ENCODE results near the gene DUSP5. TPM values are rescaled to one million over a fixed set of nuclear protein-coding genes. Genes with fewer than 3 reads are reported as not detected.
"Not testable (repeated sequence)": the region's sequence is repeated elsewhere in the genome, so short reads cannot be mapped to it uniquely, and the experiment has no call there.

DUSP5 gene
- total RNA-seq, 6 donors from 2014 or later: 1.0 to 19.3 (median 10.0) TPM

GRCh38 chr10:110531687-110532086, 34.0 kb downstream of the DUSP5 start:
- TF ChIP-seq EP300 (IDR thresholded peaks at IDR 0.05) (no peak), POLR2AphosphoS5 (IDR thresholded peaks at IDR 0.05) (no peak), POLR2A (IDR thresholded peaks at IDR 0.05) (no peak)
- TF ChIP-seq, protein P1, sequence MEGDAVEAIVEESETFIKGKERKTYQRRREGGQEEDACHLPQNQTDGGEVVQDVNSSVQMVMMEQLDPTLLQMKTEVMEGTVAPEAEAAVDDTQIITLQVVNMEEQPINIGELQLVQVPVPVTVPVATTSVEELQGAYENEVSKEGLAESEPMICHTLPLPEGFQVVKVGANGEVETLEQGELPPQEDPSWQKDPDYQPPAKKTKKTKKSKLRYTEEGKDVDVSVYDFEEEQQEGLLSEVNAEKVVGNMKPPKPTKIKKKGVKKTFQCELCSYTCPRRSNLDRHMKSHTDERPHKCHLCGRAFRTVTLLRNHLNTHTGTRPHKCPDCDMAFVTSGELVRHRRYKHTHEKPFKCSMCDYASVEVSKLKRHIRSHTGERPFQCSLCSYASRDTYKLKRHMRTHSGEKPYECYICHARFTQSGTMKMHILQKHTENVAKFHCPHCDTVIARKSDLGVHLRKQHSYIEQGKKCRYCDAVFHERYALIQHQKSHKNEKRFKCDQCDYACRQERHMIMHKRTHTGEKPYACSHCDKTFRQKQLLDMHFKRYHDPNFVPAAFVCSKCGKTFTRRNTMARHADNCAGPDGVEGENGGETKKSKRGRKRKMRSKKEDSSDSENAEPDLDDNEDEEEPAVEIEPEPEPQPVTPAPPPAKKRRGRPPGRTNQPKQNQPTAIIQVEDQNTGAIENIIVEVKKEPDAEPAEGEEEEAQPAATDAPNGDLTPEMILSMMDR (IDR thresholded peaks at IDR 0.05): no peak
- ATAC-seq (ENCODE audit: low FRiP score in 2 of 2): no peak
- H3K4me1 ChIP-seq: peaks cover 7 to 27% (median 22%) of the 10 kb centered on the region in 4 donors

GRCh38 chr10:110532628-110533027, 34.9 kb downstream of the DUSP5 start:
- WGBS, 2 donors: 56 to 77% methylated on average over 4 of the region's 4 CpGs
- ATAC-seq (ENCODE audit: low FRiP score in 2 of 2); H3K36me3 ChIP-seq: not testable (repeated sequence)

More at GRCh38 chr10:110531687-110532086, 34.0 kb downstream of the DUSP5 start:
- Histone ChIP-seq H3K9me3 (no peaks in the 10 kb centered on the region), H3K36me3 (no peaks in the 10 kb centered on the region), H3K27me3 (no peaks in the 10 kb centered on the region), H3K4me3 (no peak overlapping the region), H3K27ac (no peak overlapping the region)
- no peak for DNase-seq
- WGBS, 2 donors: 86 to 88% methylated on average over 2 of the region's 2 CpGs

GRCh38 chr10:110533149-110533548, 35.4 kb downstream of the DUSP5 start:
- Histone ChIP-seq H3K4me3 (no peak overlapping the region), H3K27ac (no peak overlapping the region), H3K4me1 (peaks cover 7 to 27% (median 22%) of the 10 kb centered on the region in 4 donors), H3K36me3 (no peaks in the 10 kb centered on the region), H3K9me3 (no peaks in the 10 kb centered on the region), H3K27me3 (no peaks in the 10 kb centered on the region)
- no peak for ATAC-seq (ENCODE audit: low FRiP score in 2 of 2)
- TF ChIP-seq EP300 (IDR thresholded peaks at IDR 0.05) (no peak), POLR2A (IDR thresholded peaks at IDR 0.05) (no peak), POLR2AphosphoS5 (IDR thresholded peaks at IDR 0.05) (no peak)
- TF ChIP-seq, protein P1 (IDR thresholded peaks at IDR 0.05): no peak
- no peak for DNase-seq
- whole genome bisulfite sequencing, 2 donors: 32 to 40% methylated on average over 3 of the region's 3 CpGs

More at GRCh38 chr10:110532628-110533027, 34.9 kb downstream of the DUSP5 start:
- not testable (repeated sequence) for H3K4me3 ChIP-seq, H3K27me3 ChIP-seq, H3K27ac ChIP-seq, DNase-seq, H3K9me3 ChIP-seq
- peaks cover 7 to 27% (median 22%) of the 10 kb centered on the region in 4 donors for H3K4me1 ChIP-seq

- no peak overlapping the region for H3K27ac ChIP-seq
- H3K4me3 ChIP-seq: no peak overlapping the region
- peaks cover 7 to 21% (median 17%) of the 10 kb centered on the region in 4 donors for H3K4me1 ChIP-seq
- ATAC-seq (ENCODE audit: low FRiP score in 2 of 2): no peak
- DNase-seq: no peak
- H3K27me3 ChIP-seq: no peaks in the 10 kb centered on the region
- H3K36me3 ChIP-seq: no peaks in the 10 kb centered on the region
- H3K9me3 ChIP-seq: no peaks in the 10 kb centered on the region
- TF ChIP-seq POLR2AphosphoS5 (IDR thresholded peaks at IDR 0.05) (no peak), EP300 (IDR thresholded peaks at IDR 0.05) (no peak)
- WGBS, 2 donors: 85% methylated on average over 2 of the region's 2 CpGs
Observed at GRCh38 chr10:110534571-110534970, 36.9 kb downstream of the DUSP5 start.

DNA sequence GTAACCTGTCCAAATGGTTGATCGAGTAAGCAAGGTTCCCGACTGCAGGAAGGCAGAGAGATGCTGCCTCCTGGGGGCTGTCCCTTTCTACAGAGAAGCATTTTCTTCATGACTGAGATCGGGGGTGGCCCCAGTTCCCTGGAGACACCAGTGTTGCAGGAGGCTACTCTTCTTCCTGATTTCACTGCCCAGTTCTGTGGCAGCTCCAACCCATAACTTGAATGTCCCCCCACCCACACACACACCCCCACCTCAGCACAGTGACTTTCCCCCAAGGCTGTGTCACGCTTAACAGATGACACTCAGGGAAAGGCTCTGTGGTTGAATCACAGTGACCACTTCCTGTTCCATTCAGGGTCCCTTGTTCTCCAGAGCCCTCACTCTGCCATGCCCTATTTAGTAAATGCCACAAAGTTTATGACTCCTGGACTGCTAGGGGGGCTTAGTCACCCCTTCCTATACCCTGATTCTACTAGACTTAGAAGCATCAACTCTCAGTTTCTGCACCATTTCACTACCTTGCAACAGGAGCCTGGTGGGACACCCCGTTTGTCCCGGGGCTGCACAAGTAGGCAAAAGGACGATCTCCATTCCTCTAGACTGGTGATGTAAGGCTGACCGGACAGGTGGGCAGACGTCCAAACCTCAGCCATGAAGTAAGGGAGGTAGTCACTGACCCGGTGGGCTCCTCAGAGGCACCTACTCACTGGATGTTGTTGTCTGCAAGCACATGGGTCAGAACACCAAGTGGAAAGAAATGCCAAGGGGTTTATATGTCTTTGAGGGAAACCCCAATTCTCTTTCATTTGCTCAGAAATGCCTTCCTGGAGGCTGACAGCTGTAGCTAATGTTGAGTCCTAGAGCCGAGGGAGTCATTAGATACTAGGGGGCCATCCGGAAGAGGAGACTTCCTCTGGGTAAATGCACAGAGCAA, 38.5 kb downstream of the DUSP5 start:
- WGBS, 2 donors: 48 to 60% methylated on average over 12 of the region's 12 CpGs
- Histone ChIP-seq H3K9me3 (no peaks in the 10 kb centered on the region), H3K27ac (no peak overlapping the region), H3K36me3 (no peaks in the 10 kb centered on the region), H3K27me3 (no peaks in the 10 kb centered on the region), H3K4me1 (peaks cover 0 to 19% (median 10%) of the 10 kb centered on the region in 4 donors), H3K4me3 (no peak overlapping the region)
- DNase-seq: peak in 1 of 2 donors; percentile 47
- no peak for TF ChIP-seq POLR2A (IDR thresholded peaks at IDR 0.05)
- TF ChIP-seq, protein P1 (IDR thresholded peaks at IDR 0.05): peak in 2 of 6 experiments; percentile 11 to 14
- ATAC-seq (ENCODE audit: low FRiP score in 2 of 2): peak; percentile 41 to 78

Measured in upper lobe of left lung (tissue), 6 donors.